ENCODE results near the gene CUX1.
A peak's percentile ranks its signal among the peaks of the same experiment; 100 is the strongest.

The CUX1 gene

GRCh38 chr7:102272917-102273748 lies 455.7 kb downstream of the CUX1 start:
- no peak for DNase-seq (ENCODE audit: low spot score)

- DNase-seq (ENCODE audit: low spot score), result no peak
These were observed 456.6 kb downstream of the CUX1 start for GRCh38 chr7:102273749-102274712.

- DNase-seq (ENCODE audit: low spot score), result no peak
These were observed 457.8 kb downstream of the CUX1 start for GRCh38 chr7:102275123-102275703.

GRCh38 chr7:102277901-102278300 lies 460.5 kb downstream of the CUX1 start:
- no peak for DNase-seq (ENCODE audit: low spot score)

GRCh38 chr7:102279537-102280400 lies 462.3 kb downstream of the CUX1 start:
- DNase-seq (ENCODE audit: low spot score), result peak; percentile 95

GRCh38 chr7:102280521-102280920 lies 463.1 kb downstream of the CUX1 start:
- no peak for DNase-seq (ENCODE audit: low spot score)

GRCh38 chr7:102281785-102282184 lies 464.4 kb downstream of the CUX1 start:
- DNase-seq (ENCODE audit: low spot score), result no peak

- no peak for DNase-seq (ENCODE audit: low spot score)
These were observed 465.3 kb downstream of the CUX1 start for GRCh38 chr7:102282465-102283362.

GRCh38 chr7:102283477-102284189 lies 466.2 kb downstream of the CUX1 start:
- DNase-seq (ENCODE audit: low spot score), result no peak

GRCh38 chr7:102284399-102284798 lies 467.0 kb downstream of the CUX1 start:
- no peak for DNase-seq (ENCODE audit: low spot score)

GRCh38 chr7:102284891-102285539 lies 467.6 kb downstream of the CUX1 start:
- DNase-seq (ENCODE audit: low spot score), result no peak

GRCh38 chr7:102285540-102286236 lies 468.3 kb downstream of the CUX1 start:
- no peak for DNase-seq (ENCODE audit: low spot score)

- DNase-seq (ENCODE audit: low spot score), result peak; percentile 87
These were observed 469.0 kb downstream of the CUX1 start, which contains the start of gene SH2B2 for GRCh38 chr7:102286237-102287110. Gene SH2B2, plus strand, starts transcription at chr7:102286868. Its CDS starts 13,683 bp downstream, at chr7:102300551.

- peak; percentile 83 for DNase-seq (ENCODE audit: low spot score)
These were observed 469.9 kb downstream of the CUX1 start for GRCh38 chr7:102287111-102287980.

- no peak for DNase-seq (ENCODE audit: low spot score)
These were observed 470.5 kb downstream of the CUX1 start for GRCh38 chr7:102287981-102288278.

- peak; percentile 86 for DNase-seq (ENCODE audit: low spot score)
These were observed 471.0 kb downstream of the CUX1 start for GRCh38 chr7:102288285-102288930.

Data from NAMALWA (cell line).